Dermis microvascular lymphatic vessel endothelial cell (primary cell): ENCODE results near the gene PDE8B. TPM values are rescaled to one million over a fixed set of nuclear protein-coding genes. Genes with fewer than 3 reads are reported as not detected.

ENCODE experiments used
- DNase-seq, 2 donors: peaks; one replicate each; pipeline versions ENCODE4 v3.0.0 to v3.0.0-alpha.2; 2010; ENCODE audit warnings: low read depth in 2 of 2
- total RNA-seq: library from RNA; depleted of rRNA; stranded (reverse); fragments of >200 nt; gene quantifications from 2 replicates; pipeline ENCODE4 v1.2.1, GENCODE V29; 2014

Gene PDE8B
- total RNA-seq, 1 donor from 2014 or later: not detected

DNA sequence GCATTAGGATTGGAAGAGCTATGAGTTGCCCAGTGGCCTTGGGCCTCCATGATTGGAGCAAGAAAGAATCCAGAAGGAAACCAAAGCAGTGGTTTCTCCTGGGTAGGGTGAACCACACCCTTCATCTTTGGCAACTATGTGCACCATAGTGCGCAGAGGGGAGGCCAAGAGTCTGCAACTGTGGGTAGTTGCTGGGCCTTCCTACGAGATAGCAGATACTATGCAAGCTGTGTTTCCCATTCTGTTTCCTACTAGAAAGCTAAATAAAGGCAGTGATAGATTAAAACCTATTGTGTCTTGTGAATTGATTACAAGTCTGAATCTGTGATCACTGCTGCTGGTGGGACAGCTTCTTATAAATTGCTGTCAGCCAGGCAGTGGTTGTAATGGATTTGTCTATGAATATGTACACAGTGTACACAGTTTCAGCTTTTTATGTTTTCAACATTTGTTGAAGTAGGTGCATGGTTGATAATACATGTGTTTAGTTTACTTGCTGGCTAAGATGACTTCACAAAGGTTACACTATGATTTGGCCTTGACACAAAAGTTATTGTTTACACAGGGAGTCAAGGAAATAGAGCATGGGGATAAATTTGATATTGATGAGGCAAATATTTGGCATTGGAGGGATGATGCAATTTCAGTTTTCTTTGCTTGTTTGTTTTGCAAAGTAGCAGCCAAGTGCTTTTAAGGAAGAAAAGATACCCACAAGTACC, 23.7 kb upstream of the PDE8B start:
- DNase-seq: no peak

DNA sequence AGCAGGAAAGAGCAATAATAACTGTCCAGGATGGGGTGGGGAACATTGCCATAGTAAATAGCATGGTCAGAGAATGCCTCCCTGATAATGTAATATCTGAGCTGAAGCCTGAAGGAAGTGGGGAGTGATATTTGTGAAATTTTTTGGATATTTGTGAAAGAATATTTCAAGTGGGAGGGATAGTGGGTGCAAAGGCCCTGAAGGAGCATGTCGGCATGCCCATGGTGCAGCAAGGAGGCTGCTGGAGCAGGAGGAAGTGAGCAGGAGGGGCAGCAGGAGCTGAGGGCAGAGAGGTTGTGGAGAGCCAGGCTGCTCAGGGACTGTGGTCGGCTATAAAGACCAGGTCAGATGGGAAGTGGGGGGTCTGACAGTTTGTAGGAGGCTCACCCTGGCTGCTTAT, 21.1 kb upstream of the PDE8B start:
- DNase-seq: no peak

DNA sequence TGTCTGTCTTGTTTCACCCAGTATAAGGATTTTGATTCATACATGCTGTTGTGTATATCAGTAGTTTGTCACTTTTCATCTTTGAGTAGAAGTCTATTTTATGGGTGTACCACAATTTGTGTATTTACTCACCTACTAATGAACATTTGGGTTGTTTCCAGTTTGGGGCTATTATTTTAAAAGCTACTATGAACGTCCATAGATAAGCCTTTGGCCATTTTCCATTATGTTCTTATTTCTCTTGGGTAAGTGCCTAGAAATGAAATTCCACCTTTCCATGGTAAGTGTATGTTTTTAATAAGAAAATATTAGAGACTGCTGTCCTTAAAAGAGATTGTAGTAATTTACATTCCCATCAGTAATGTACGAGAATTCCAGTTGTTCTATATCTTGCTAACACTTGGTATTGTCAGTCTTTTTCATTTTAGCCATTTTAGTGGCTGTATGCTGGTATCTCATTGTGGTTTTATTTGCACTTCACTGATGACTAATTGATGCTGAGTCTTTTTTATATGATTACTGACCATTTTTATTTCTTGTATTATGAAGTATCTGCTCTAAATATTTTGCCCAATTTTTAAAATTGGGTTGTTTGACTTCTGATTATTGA, 17.9 kb upstream of the PDE8B start:
- DNase-seq: peak in 1 of 2 donors; percentile 22

DNA sequence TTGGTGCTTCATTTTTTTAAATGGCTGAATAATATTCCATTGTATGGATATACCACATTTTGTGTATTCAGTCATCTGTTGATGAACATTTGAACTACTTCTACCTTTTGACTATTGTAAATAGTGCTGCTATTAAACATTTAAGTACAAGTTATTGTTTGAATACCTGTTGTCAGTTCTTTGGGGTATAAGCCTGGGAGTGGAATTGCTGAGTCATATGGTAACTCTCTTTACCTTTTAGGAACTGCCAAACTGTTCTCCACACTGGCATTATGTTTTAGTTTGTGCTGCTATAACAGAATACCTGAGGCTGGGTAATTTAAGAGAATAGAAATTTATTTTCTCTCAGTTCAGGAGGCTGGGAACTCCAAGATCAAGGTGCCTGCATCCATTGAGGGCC, 15.7 kb upstream of the PDE8B start:
- no peak for DNase-seq

DNA sequence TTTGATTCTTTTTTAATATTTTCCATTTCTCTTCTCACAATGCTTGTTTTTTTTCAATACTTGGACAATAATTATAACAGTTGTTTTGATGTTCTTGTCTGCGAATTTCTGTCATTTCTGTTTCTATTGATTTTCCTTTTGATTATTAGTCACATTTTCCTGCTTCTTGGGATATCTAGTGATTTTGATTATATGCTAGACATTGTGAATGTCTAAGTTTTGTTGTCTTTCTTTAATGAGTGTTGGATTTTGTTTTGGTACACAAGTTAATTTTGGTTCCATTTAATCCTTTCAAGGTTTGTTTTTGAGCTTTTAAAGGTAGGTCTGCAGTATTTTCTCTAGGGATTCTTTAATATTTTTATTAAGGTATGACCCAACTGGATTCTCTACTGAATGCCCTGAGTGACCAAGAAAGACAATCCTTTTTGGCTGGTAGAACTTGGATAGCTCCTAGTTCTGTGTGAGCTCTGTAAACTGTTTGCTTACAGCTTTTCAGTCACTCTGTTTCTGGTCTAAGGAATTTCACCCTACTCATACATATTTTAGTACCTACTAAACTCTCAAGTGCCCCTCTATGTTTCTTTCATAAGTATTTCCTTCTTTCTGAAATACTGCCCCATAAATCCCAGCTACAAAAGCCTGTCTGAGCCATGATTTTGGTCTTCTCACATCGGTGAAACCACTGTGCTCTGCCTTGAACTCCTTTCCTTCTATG, 12.5 kb upstream of the PDE8B start:
- DNase-seq: no peak

DNA sequence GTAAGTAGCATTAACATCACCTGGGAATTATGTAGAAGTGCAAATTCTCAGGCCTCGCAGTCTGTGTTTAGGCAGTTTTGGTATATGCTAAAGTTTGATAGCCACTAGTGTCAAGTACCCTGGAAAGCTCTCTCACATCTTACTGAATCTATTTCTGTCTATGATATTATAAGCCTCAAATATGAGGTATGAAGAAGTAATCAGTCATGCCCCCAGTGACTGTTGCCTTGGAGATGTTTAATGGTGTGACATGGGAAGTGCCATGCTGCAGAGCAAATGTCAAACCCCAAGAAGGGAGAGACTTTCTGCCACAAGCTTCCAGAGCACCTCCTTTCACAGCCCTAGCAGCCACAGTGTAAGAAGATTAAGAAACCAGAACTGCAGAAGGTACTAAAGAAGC, 9.8 kb upstream of the PDE8B start:
- DNase-seq: no peak

DNA sequence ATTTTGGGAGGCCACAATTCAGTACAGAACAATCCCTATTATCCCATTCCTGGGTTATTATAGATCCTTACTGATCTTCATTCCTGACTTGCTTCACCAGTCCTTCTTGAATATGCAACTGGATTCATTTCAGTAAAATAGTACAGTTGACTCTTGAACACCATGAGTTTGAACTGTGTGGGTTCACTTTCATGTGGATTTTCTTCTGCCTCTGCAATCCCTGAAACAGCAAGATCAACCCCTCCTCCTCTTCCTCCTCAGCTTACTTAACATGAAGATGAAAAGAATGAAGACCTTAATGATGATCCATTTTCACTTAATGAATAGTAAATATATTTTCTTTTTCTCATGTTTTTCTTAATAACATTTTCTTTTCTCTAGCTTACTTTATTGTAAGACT, 8.3 kb upstream of the PDE8B start:
- no peak for DNase-seq

DNA sequence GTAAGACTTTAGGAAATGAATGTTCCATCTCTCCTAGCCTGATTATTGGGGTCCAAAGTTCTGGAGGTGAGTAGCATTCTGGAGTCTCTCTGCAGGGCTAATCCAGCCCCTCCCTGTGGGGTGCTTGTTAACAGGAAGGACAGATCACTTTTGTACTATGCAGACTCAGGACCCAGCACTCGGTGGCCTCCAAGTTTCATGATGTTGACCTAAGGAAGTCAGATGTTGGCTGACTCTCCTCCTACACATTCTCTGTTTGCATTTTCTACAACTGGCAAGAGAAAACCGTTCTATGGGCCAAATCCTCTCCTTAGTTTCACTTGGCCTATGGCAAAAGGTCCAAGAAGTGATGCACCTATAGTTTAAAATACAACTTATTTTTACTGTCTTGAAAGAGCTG, 5.5 kb upstream of the PDE8B start:
- no peak for DNase-seq

DNA sequence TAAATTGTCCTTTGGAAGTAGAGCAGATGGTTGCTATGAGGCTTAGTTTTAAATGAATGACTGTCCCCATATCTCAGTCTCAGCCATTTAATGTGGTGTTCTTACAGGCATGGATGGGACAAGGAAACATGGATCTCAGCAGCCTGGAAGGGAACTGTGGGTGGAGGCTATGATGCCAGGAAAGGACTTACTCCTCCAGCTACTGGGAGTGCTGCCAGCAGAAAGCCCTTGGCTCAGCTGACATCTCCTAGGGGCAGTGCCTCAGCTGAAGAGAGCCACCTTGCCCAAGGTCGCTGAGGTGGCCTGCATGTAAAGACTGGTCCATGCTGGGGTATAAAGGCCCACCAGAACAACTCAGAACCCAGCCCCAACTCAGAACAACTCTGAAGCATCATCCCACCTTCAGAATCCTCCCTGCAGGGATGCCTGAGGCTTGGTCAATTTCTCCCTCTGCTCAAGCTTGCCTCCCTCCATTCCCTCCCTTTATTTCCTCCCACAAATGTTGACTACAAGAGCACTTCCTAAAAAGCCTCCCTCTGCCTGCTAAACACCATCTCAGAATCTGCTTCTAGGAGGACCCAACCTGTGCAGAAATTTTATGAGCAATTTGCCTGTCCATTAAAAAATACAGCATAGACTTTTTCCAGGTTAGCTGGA, 1.8 kb upstream of the PDE8B start:
- DNase-seq: no peak

DNA sequence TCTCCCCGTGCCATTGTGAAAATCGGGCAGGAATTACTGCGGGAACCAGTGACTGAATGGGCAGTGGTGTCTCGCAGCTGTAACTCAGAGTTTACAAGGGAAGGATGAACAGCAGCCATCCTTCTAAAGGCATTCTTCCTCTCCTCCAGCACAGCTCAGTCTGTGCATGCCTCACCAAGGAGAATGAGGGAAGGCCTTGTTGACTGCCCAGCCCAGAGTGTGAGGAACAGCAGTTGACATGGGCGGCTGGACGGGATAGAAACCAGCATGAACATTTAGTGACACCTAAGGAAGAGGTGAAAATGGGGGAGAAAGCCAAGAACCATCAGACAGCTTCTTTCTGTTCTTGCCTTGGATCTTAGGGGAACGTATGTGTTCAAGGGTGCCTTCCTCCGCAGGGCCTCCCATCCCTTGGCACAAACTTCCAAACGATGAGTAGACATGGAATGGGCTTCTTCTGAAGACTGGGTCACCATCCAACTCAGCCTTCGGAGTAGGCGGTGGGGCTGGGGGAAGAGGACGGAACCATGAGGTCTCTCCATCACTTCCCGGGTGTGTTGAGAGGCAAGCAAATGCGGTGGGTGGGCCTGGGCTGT, 887 bp upstream of the PDE8B start:
- DNase-seq: no peak

DNA sequence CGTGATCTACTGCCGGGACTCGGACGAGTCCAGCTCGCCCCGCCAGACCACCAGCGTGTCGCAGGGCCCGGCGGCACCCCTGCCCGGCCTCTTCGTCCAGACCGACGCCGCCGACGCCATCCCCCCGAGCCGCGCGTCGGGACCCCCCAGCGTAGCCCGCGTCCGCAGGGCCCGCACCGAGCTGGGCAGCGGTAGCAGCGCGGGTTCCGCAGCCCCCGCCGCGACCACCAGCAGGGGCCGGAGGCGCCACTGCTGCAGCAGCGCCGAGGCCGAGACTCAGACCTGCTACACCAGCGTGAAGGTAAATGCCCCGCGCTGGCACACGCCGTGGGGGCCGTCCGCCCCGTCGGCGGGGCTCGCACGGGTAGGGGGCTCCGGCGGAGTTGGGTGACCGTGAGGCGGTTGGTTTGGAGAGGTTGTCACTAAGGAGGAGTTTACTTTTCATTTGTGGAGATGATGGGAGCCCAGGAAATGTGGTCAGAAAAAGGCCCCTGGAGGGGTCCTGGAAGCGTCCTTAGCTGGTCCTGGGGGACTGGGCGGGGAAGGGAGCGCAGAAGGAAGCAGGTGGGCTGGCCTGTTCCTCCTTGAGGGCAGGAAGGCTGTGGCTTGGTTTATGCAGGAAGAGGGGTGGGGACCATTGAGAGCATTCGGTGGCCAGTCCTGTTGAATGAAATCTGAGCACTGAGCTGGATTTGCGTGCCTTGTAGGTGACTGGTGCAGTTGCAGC, 647 bp downstream of the PDE8B start:
- no peak for DNase-seq

DNA sequence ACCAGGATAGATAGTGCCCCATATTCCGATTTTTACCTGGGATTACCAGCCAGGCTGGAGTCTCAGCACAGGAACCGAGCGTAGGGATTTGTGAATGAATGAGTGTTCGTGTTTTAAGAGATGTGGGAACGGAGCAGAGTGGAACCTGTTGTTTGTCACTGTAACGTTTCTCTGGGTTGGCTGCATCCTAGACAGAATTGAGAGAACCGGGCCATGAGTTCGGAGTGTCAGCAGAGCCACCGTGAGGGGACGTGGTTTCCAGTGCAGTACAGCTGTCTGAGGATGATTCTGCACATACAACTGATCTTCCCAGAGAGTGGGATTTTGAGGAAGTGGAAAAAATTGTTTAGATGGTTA, 1.2 kb downstream of the PDE8B start:
- no peak for DNase-seq

DNA sequence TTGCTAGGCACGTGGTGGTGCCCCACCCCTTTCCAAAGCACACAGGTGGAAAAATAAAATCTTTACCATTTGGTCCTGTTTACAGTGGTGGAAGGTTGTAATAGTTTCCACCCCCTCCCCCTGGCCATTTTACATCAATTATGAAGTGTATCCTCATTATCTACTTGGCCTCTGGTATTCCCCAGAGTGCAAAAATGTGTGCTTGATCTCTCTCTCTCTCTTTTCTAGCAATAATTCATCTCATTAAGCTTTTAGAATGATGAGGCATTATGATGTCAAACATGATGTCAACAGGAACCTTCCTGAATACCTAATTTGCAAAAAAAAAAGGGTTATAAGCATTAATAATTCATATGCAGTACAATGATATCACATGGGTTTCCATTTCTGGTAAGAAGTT, 3.1 kb downstream of the PDE8B start:
- no peak for DNase-seq

DNA sequence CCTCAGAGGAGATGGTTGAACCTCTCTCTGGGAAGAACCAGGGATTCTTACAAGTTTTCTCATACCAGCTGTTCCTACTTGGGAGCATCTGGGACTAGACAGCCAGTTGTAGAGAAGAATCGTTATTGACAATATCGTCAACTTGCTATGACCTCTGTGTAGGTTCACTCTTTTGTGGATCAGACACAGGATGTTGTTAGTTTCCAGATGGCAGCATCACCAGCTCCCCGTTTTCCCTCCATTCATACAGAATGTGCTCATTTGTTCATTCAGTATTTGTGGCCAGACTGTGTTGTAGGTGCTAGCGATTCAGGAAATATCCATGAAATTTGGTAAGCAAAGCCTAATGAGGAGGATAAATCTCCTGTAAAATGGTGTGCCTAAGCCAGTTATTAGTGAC, 3.7 kb downstream of the PDE8B start:
- no peak for DNase-seq

DNA sequence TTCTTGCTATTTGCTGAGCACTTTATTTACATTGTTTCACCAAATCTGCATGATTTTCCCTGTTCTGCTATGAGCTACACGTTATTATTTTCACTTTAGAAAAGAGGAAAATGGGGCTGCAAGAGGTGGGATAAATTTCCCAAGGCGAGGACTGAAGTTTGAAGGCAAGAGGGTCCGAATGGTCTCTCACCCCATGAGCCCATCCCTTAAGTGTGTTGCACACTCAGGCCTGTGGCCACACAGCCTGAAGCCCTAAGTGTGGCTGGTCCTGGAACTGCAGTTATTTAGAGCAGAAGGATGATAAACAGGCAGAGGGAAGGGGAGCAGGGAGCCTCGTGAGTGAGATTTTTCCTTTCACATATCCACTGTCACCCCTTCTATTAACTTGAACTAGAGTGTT, 7.8 kb downstream of the PDE8B start:
- DNase-seq: no peak

DNA sequence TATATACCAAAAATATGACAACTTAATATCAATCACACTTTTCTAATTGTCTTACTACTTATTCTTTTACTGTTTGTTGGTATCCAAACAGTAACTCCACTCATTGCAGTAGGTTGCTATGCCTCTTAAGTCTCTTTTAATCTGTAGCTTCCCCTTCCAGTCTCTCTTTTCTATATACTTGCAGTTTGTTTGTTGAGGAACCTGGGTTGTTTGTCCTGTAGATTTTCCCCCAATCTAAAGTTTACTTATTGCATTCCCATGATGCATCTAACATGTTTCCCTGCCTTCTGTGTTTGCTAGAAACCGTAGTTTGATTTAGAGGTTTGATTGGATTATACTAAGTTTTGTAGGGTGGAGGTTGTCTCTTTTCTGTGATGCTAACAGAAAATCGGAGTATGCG, 10.6 kb downstream of the PDE8B start:
- no peak for DNase-seq

DNA sequence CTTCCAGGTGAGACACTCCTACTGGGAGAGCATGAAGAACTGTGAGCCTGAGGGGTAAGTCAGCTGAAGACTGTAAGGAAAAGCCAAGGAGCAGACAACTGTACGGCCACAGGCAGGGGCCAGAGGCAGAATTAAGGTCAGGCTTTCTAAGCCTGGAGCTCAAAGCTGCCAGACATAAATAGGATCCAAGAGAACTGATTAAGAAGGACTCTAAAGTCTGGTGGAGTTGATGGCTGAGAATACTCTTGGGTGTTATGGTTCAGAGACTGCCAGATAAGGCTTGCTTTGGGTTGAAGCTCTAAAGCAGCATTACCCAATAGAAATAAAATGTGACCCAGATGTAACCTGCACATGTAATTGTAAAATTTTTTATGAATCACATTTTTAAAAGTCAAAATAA, 12.2 kb downstream of the PDE8B start:
- DNase-seq: no peak

DNA sequence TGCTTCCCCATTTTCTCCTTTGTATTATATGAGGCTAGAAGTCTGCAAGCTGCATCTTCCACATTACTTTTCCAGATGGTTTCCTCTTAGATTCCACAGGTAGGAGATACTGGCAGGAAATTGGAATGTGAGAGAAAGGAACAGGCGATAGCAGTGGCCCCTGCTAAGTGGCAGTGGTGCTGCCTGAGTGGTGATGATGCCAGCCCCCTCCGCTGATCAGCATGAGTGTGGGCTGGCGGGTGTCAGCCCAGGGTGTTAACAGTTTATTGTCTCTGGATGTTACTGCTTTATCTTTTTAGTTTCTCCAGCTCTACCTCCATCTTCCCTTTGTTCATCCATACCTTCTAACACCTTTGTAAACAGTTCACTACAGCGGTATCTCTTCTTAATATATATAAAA, 13.2 kb downstream of the PDE8B start:
- no peak for DNase-seq

DNA sequence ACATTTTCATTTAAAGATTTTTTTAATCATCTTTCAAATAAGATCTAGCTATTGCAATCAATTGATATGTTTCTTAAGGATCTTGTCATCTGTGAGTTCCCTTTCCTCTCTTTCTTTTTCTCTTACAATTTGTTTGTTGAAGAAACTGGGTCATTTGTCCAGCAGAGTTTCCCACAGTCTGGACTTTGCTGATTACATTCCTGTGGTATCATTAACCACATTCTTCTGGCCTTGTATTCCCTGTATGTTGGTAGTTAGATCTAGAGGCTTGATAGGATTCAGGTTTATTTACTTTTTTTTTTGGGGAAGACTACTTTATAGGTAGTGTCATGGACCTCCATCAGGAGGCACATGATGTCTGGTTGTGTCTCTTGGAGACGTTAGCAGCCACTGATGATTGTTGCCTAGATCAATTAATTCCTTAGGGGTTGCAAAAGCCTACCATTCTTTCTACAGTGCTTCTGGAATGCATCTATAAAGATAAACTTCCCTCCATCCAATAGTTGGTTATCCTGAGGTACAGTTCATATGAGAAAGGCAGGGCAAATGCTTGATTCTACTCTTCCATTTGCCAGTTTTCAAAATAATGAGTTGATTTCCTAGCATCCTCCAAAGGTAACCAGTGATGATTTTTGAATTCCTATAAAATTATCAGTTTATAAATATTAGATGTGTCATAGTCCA, 14.3 kb downstream of the PDE8B start:
- DNase-seq: no peak

DNA sequence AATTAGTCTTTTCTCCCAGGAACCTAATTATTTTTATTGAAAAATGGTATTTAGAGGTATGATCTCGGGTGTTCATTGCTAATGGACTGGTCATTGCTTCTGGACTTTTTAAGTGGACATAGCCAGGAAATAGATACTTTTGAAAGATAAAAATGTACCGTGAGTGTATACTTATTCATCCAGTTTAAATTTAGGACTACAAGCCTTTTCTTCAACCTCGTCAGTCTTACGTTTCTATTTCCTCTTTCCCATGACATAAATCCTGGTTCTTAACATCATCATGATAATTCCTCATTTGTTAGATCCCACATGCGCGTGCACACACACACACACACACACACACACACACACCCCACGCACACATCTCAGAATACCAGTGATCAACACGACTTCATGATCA, 15.1 kb downstream of the PDE8B start:
- DNase-seq: no peak

DNA sequence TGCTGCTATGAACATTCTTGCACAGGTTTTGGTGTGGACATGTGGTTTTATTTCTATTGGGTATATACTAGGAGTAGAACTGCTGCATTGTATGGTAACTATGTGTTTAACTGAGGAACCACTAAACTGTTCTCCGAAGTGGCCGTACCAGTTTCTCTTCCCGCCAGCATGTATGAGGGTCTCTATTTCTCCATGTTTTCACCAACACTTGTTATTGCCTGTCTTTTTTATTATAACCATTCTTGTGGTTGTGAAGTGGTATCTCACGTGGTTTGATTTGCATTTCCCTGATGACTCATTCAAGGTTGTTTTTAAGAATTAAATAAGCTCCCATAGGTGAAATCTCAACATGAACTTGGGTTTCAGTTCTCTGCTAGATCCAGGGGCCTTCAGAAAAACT, 19.4 kb downstream of the PDE8B start:
- no peak for DNase-seq
